ENCODE results near the gene TRIM38. TPM values are rescaled to one million over a fixed set of nuclear protein-coding genes. Genes with fewer than 3 reads are reported as not detected.

Gene TRIM38
- total RNA-seq, 1 donor from 2014 or later, result 0.77 TPM

GRCh38 chr6:26025894-26026832 is 63.6 kb downstream of the TRIM38 start:
- Mint-ChIP-seq H3K27me3 (ENCODE audit: low read depth) (peaks cover 7% of the 10 kb centered on the region), H3K9me3 (no peaks in the 10 kb centered on the region), H3K36me3 (ENCODE audit: low read depth) (no peaks in the 10 kb centered on the region), H3K4me1 (peaks cover 88% of the 10 kb centered on the region), H3K27ac (ENCODE audit: unreplicated experiment) (peak overlapping the region; percentile 99), H3K4me3 (peak overlapping the region; percentile 95)
- DNase-seq (ENCODE audit: low read depth, low spot score), result peak; percentile 86
- peak; percentile 94 for TF ChIP-seq CTCF (conservative IDR thresholded peaks at IDR 0.05)

- Mint-ChIP-seq H3K4me1 (peaks cover 91% of the 10 kb centered on the region), H3K27me3 (ENCODE audit: low read depth) (peaks cover 9% of the 10 kb centered on the region), H3K4me3 (peak overlapping the region; percentile 95), H3K27ac (ENCODE audit: unreplicated experiment) (peak overlapping the region; percentile 99), H3K36me3 (ENCODE audit: low read depth) (no peaks in the 10 kb centered on the region), H3K9me3 (no peaks in the 10 kb centered on the region)
- no peak for TF ChIP-seq CTCF (conservative IDR thresholded peaks at IDR 0.05)
- peak; percentile 76 for DNase-seq (ENCODE audit: low read depth, low spot score)
Observed at GRCh38 chr6:26026833-26027490, 64.4 kb downstream of the TRIM38 start.

- TF ChIP-seq CTCF (conservative IDR thresholded peaks at IDR 0.05), result no peak
- DNase-seq (ENCODE audit: low read depth, low spot score), result no peak
- Mint-ChIP-seq H3K27ac (ENCODE audit: unreplicated experiment) (peak overlapping the region; percentile 99), H3K4me3 (peak overlapping the region; percentile 95), H3K27me3 (ENCODE audit: low read depth) (peaks cover 13% of the 10 kb centered on the region), H3K36me3 (ENCODE audit: low read depth) (no peaks in the 10 kb centered on the region), H3K4me1 (peaks cover 88% of the 10 kb centered on the region), H3K9me3 (no peaks in the 10 kb centered on the region)
Observed at GRCh38 chr6:26027491-26028211, 65.0 kb downstream of the TRIM38 start.

GRCh38 chr6:26028212-26028745 is 65.7 kb downstream of the TRIM38 start:
- peak overlapping the region; percentile 94 for H3K27ac Mint-ChIP-seq (ENCODE audit: unreplicated experiment)
- no peak for DNase-seq (ENCODE audit: low read depth, low spot score)
- TF ChIP-seq CTCF (conservative IDR thresholded peaks at IDR 0.05), result no peak
- H3K4me1 Mint-ChIP-seq, result peaks cover 86% of the 10 kb centered on the region
- no peaks in the 10 kb centered on the region for H3K36me3 Mint-ChIP-seq (ENCODE audit: low read depth)
- peak overlapping the region; percentile 95 for H3K4me3 Mint-ChIP-seq
- peaks cover 13% of the 10 kb centered on the region for H3K27me3 Mint-ChIP-seq (ENCODE audit: low read depth)
- H3K9me3 Mint-ChIP-seq, result no peaks in the 10 kb centered on the region
